Ascending aorta (tissue), 2 donors: ENCODE measurements around the gene PANK1. TPM values are rescaled to one million over a fixed set of nuclear protein-coding genes. Genes with fewer than 3 reads are reported as not detected.
"Not testable (repeated sequence)": the region's sequence is repeated elsewhere in the genome, so short reads cannot be mapped to it uniquely, and the experiment has no call there.

Source experiments
- DNase-seq, 2 donors: peaks; one replicate each; pipeline ENCODE4 v3.0.0-alpha.2; 2019; ENCODE audit warnings: low spot score in 2 of 2
- H3K27ac ChIP-seq, 2 donors: fragments of 200-600 bp; sonication (generic); one replicate each; pipeline ENCODE4 v1.5.1; 2016 to 2017; ENCODE audit warnings: mild to moderate bottlenecking in 1 of 2
- H3K27me3 ChIP-seq: fragments of 200-600 bp; sonication (generic); one replicate; pipeline ENCODE4 v1.5.1; 2017
- H3K36me3 ChIP-seq, 2 donors: fragments of 200-600 bp; sonication (generic); one replicate each; pipeline ENCODE4 v1.5.1; 2016
- H3K4me1 ChIP-seq, 2 donors: fragments of 200-600 bp; sonication (generic); one replicate each; pipeline ENCODE4 v1.5.1; 2016 to 2017; ENCODE audit warnings: mild to moderate bottlenecking in 1 of 2
- H3K4me3 ChIP-seq, 2 donors: fragments of 200-600 bp; sonication (generic); one replicate each; pipeline ENCODE4 v1.5.1; 2016 to 2017; ENCODE audit warnings: mild to moderate bottlenecking in 1 of 2
- H3K9me3 ChIP-seq, 2 donors: fragments of 200-600 bp; sonication (generic); one replicate each; pipeline ENCODE4 v1.5.1; 2016
- CTCF ChIP-seq, 3 experiments: fragments of 200-600 bp in 2 of 3; fragments of 450-650 bp in 1 of 3; sonication (generic) in 2 of 3; IDR thresholded peaks; one replicate each; pipeline ENCODE4 v1.5.1; 2016 to 2019; ENCODE audit warnings: antibody characterized with exemption in 3 of 3, mild to moderate bottlenecking in 1 of 3, moderate library complexity in 1 of 3
- intact Hi-C: fragments of 100-400 bp; cut with DNase I; formaldehyde crosslinking; loops from one replicate; pipeline ENCODE4 v1.15.1; 2023
- total RNA-seq: library from RNA; depleted of rRNA; stranded (reverse); fragments of >200 nt; gene quantifications from one replicate; pipeline ENCODE4 v1.1.0, GENCODE V29; 2016

Gene PANK1
- total RNA-seq, 1 donor from 2014 or later: 1.5 TPM

DNA sequence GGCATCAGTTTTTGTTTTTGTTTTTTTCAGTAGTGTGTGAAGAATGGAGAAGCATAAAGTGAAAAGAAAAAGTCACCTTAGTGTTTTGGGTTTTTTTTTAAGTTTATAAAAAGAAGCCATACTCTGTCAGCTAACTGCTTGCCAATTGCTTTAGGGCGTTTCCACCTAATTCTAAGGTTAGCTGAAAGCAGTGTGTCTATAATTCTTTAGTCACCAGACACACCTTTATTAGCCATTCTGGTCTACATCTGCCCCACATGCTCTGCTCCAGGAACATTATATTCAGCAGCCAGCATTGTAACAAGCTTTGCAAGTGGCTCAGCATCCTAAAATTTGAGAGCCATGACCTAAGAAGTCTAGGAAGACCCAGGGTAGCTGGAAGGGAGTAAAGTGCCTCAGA, 95.5 kb downstream of the PANK1 start:
- no peak overlapping the region for H3K27ac ChIP-seq
- no peaks in the 10 kb centered on the region for H3K36me3 ChIP-seq
- no peak overlapping the region for H3K4me3 ChIP-seq
- no peaks in the 10 kb centered on the region for H3K27me3 ChIP-seq
- TF ChIP-seq CTCF (IDR thresholded peaks at IDR 0.05): no peak
- intact Hi-C loops: no loop called here
- no peaks in the 10 kb centered on the region for H3K4me1 ChIP-seq
- no peaks in the 10 kb centered on the region for H3K9me3 ChIP-seq
- DNase-seq: no peak

DNA sequence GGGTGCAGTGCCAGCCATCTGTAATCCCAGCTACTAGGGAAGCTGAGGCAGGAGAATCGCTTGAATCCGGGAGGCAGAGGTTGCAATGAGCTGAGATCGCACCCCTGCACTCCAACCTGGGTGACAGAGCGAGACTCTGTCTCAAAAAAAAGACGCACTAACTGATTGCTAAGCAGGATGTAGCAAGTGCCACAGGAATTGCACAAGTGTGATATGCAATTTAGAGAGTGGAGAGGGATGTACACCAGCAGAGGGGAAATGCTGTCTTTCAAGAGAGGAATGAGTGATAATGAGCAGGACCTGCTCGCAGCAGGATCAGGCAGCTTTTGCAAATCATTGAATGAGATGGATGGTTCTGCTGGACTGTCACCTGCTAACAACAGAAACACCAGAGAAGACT, 96.4 kb downstream of the PANK1 start:
- no peaks in the 10 kb centered on the region for H3K9me3 ChIP-seq
- no peaks in the 10 kb centered on the region for H3K4me1 ChIP-seq
- H3K27ac ChIP-seq: no peak overlapping the region
- intact Hi-C loops: no loop called here
- no peaks in the 10 kb centered on the region for H3K36me3 ChIP-seq
- TF ChIP-seq CTCF (IDR thresholded peaks at IDR 0.05): no peak
- no peak for DNase-seq
- no peaks in the 10 kb centered on the region for H3K27me3 ChIP-seq
- H3K4me3 ChIP-seq: no peak overlapping the region

- Histone ChIP-seq H3K27ac (no peak overlapping the region), H3K4me1 (no peaks in the 10 kb centered on the region), H3K9me3 (no peaks in the 10 kb centered on the region), H3K4me3 (no peak overlapping the region), H3K27me3 (no peaks in the 10 kb centered on the region), H3K36me3 (no peaks in the 10 kb centered on the region)
- TF ChIP-seq CTCF (IDR thresholded peaks at IDR 0.05): no peak
- intact Hi-C loops: no loop called here
- no peak for DNase-seq
Measured at GRCh38 chr10:89547853-89548513, 97.1 kb downstream of the PANK1 start.

DNA sequence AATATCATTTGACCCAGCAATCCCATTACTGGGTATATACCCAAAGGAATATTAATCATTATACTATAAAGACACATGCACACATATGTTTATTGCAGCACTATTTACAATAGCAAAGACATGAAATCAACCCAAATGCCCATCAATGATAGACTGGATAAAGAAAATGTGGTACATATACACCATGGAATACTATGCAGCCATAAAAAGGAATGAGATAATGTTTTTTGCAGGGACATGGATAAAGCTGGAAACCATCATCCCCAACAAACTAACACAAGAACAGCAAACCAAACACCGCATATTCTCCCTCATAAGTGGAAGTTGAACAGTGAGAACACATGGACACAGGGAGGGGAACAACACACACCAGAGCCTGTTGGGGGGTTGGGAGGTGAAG, 98.4 kb downstream of the PANK1 start:
- H3K27ac ChIP-seq, H3K4me1 ChIP-seq, H3K9me3 ChIP-seq, DNase-seq, H3K27me3 ChIP-seq, H3K36me3 ChIP-seq, intact Hi-C loops, H3K4me3 ChIP-seq: not testable (repeated sequence)

DNA sequence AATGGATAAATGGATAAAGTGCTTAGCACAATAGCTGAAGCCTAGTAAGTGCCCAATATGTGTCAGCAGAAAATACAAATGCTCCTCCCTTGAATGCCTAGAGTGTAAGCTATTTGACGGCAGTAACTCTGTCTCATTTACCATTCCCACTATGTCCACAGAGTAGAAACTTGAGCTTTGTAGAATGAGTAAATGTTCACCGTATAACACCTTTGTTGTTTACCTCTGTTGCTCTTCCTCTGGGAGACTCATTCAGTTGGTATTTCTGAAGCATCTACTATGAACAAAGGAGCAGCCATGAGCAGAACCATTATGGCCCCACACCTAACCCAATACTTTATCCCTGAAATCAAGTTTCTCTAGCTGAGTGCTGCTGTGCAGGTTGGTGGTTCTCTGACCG, 101.2 kb downstream of the PANK1 start:
- Histone ChIP-seq H3K27ac (no peak overlapping the region), H3K4me3 (no peak overlapping the region), H3K27me3 (no peaks in the 10 kb centered on the region), H3K36me3 (no peaks in the 10 kb centered on the region), H3K4me1 (no peaks in the 10 kb centered on the region), H3K9me3 (no peaks in the 10 kb centered on the region)
- no peak for TF ChIP-seq CTCF (IDR thresholded peaks at IDR 0.05)
- DNase-seq: no peak
- intact Hi-C loops: no loop called here

GRCh38 chr10:89540420-89540949, 104.6 kb downstream of the PANK1 start:
- intact Hi-C loops: no loop called here
- Histone ChIP-seq H3K9me3 (no peaks in the 10 kb centered on the region), H3K36me3 (no peaks in the 10 kb centered on the region), H3K27ac (no peak overlapping the region), H3K27me3 (peaks cover 5% of the 10 kb centered on the region), H3K4me3 (no peak overlapping the region), H3K4me1 (peaks cover 0 to 3% of the 10 kb centered on the region in 2 donors)
- no peak for DNase-seq
- no peak for TF ChIP-seq CTCF (IDR thresholded peaks at IDR 0.05)
